ENCODE results near the gene ZNF30. TPM values are rescaled to one million over a fixed set of nuclear protein-coding genes. Genes with fewer than 3 reads are reported as not detected.
"Not testable (repeated sequence)": the region's sequence is repeated elsewhere in the genome, so short reads cannot be mapped to it uniquely, and the experiment has no call there.

Gene ZNF30
- total and polyA plus RNA-seq, 2 donors (not counting 1 experiment from before 2014, with no cell fraction given), result 3.3 TPM

- H3K27ac Mint-ChIP-seq, result no peak overlapping the region
- H3K4me3 ChIP-seq (ENCODE audit: control extremely low read depth in 1 of 5, extremely low read depth in 1 of 5, insufficient read depth in 1 of 5, low read depth in 2 of 5, low read length in 4 of 5), result no peak overlapping the region
- peaks cover 0 to 3% of the 10 kb centered on the region in 2 donors for H3K4me1 ChIP-seq (ENCODE audit: control insufficient read depth in 2 of 2, insufficient read depth in 2 of 2, low read length in 2 of 2)
- TF ChIP-seq EZH2 (IDR thresholded peaks at IDR 0.05; ENCODE audit: borderline replicate concordance, insufficient read depth, low read depth, low read length, poor library complexity, severe bottlenecking) (no peak), CTCF (IDR thresholded peaks at IDR 0.05) (no peak)
- WGBS (ENCODE audit: insufficient coverage), result 100% methylated on average over 1 of the region's 8 CpGs
- H3K4me1 Mint-ChIP-seq, result peaks cover 6% of the 10 kb centered on the region
- H3K9ac ChIP-seq (ENCODE audit: low read length), result no peak overlapping the region
- H3K4me3 Mint-ChIP-seq, result no peak overlapping the region
- peaks cover 4% of the 10 kb centered on the region for H3K27me3 Mint-ChIP-seq
- intact Hi-C loops (cut with micrococcal nuclease), result no loop called here
- DNase-seq, result no peak
- H4K20me1 ChIP-seq (ENCODE audit: control insufficient read depth, insufficient read depth, low read length, poor library complexity, severe bottlenecking), result no peaks in the 10 kb centered on the region
- no peak overlapping the region for H2AFZ ChIP-seq (ENCODE audit: insufficient read depth, low read depth, low read length, poor library complexity, severe bottlenecking)
- peaks cover 0 to 4% (median 0%) of the 10 kb centered on the region in 4 experiments for H3K27me3 ChIP-seq (replicated peaks in 1 of 4; ENCODE audit: control extremely low read depth in 1 of 4, control insufficient read depth in 3 of 4, insufficient read depth in 4 of 4, low read length in 3 of 4)
- H3K4me2 ChIP-seq (replicated peaks; ENCODE audit: low read depth, low read length, poor library complexity, severe bottlenecking), result no peak overlapping the region
- H3K9me3 ChIP-seq (ENCODE audit: control extremely low read depth in 1 of 3, control insufficient read depth in 2 of 3, insufficient read depth in 1 of 3, low read length in 2 of 3), result peaks cover 0 to 9% (median 0%) of the 10 kb centered on the region in 3 donors
- no peaks in the 10 kb centered on the region for H3K79me2 ChIP-seq (ENCODE audit: control insufficient read depth, insufficient read depth, low read length)
- no peak overlapping the region for H3K27ac ChIP-seq (ENCODE audit: low read length in 2 of 2)
- no peak for ATAC-seq (ENCODE audit: low read depth)
- H3K36me3 ChIP-seq (replicated peaks in 1 of 2; ENCODE audit: control extremely low read depth in 1 of 2, control insufficient read depth in 1 of 2, extremely low read depth in 1 of 2, insufficient read depth in 2 of 2, low read length in 1 of 2), result no peaks in the 10 kb centered on the region
- H3K9me3 Mint-ChIP-seq (ENCODE audit: insufficient read depth), result no peaks in the 10 kb centered on the region
- CTCF ChIA-PET, result no interaction called here
- POLR2A ChIA-PET, result no interaction called here
Observed at GRCh38 chr19:34991542-34992333, 65.0 kb downstream of the ZNF30 start.

GRCh38 chr19:34992582-34992981, 65.9 kb downstream of the ZNF30 start:
- DNase-seq; H3K79me2 ChIP-seq (ENCODE audit: control insufficient read depth, insufficient read depth, low read length); H3K4me3 ChIP-seq (ENCODE audit: control extremely low read depth in 1 of 5, extremely low read depth in 1 of 5, insufficient read depth in 1 of 5, low read depth in 2 of 5, low read length in 4 of 5); H3K27ac ChIP-seq (ENCODE audit: low read length in 2 of 2); CTCF ChIA-PET; H3K9ac ChIP-seq (ENCODE audit: low read length); H4K20me1 ChIP-seq (ENCODE audit: control insufficient read depth, insufficient read depth, low read length, poor library complexity, severe bottlenecking); H3K27ac Mint-ChIP-seq; H3K9me3 ChIP-seq (ENCODE audit: control extremely low read depth in 1 of 3, control insufficient read depth in 2 of 3, insufficient read depth in 1 of 3, low read length in 2 of 3); H3K4me2 ChIP-seq (replicated peaks; ENCODE audit: low read depth, low read length, poor library complexity, severe bottlenecking); ATAC-seq (ENCODE audit: low read depth); H3K9me3 Mint-ChIP-seq (ENCODE audit: insufficient read depth); intact Hi-C loops (cut with micrococcal nuclease); H3K4me3 Mint-ChIP-seq; H2AFZ ChIP-seq (ENCODE audit: insufficient read depth, low read depth, low read length, poor library complexity, severe bottlenecking); H3K27me3 Mint-ChIP-seq; H3K27me3 ChIP-seq (replicated peaks in 1 of 4; ENCODE audit: control extremely low read depth in 1 of 4, control insufficient read depth in 3 of 4, insufficient read depth in 4 of 4, low read length in 3 of 4); H3K36me3 ChIP-seq (replicated peaks in 1 of 2; ENCODE audit: control extremely low read depth in 1 of 2, control insufficient read depth in 1 of 2, extremely low read depth in 1 of 2, insufficient read depth in 2 of 2, low read length in 1 of 2); POLR2A ChIA-PET: not testable (repeated sequence)
- peaks cover 14% of the 10 kb centered on the region for H3K4me1 Mint-ChIP-seq
- 90% methylated on average over 2 of the region's 7 CpGs for WGBS (ENCODE audit: insufficient coverage)
- H3K4me1 ChIP-seq (ENCODE audit: control insufficient read depth in 2 of 2, insufficient read depth in 2 of 2, low read length in 2 of 2), result peaks cover 4 to 11% of the 10 kb centered on the region in 2 donors

All from B cell (primary cell).